Measurements from ENCODE around the gene ESCO1.

ESCO1 gene

DNA sequence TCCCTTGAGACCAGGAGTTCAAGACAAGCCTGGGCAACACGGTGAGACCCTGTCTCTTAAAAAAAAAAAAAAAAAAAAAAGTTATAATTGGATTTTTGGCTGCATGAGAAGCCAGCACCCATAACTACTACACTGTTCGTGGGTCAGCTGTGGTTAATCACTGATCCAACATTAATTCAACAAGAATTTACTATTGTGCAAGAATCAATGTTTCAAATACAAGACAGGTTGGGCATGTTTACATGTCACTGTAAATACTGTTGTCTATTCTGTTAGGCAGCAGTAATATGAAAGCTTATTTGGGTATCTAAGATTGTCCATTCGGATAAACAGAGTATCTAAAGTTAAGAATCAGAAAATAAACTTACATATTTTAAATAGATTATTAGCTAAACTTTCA is 62.3 kb downstream of the ESCO1 start:
- H3K27ac Mint-ChIP-seq, result no peak overlapping the region
- H3K36me3 Mint-ChIP-seq (ENCODE audit: low read depth), result peaks cover 66% of the 10 kb centered on the region
- no peak for DNase-seq
- H3K9me3 Mint-ChIP-seq, result no peaks in the 10 kb centered on the region
- H3K4me1 Mint-ChIP-seq (ENCODE audit: low read depth), result no peaks in the 10 kb centered on the region
- no peak overlapping the region for H3K4me3 Mint-ChIP-seq
- no peaks in the 10 kb centered on the region for H3K27me3 Mint-ChIP-seq

DNA sequence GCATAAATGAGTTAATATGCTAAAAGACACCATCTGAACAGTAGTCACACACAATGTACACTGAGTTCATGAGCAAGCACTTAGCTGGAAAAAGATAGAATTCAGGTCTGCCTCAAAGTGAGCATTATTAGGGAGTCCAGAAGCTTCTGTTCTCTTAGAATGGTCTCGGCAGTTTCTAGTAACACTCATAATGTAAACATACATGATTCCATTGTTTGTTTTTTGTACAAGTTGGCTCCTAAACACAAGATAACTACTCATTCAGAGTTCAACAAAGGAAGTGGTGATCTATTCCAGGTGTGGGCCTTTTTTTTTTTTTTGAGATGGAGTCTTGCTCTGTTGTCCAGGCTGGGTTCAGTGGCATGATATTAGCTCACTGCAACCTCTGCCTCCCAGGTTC is 66.2 kb downstream of the ESCO1 start:
- Mint-ChIP-seq H3K4me1 (ENCODE audit: low read depth) (no peaks in the 10 kb centered on the region), H3K4me3 (no peak overlapping the region), H3K27ac (no peak overlapping the region), H3K27me3 (no peaks in the 10 kb centered on the region), H3K9me3 (no peaks in the 10 kb centered on the region), H3K36me3 (ENCODE audit: low read depth) (peaks cover 78% of the 10 kb centered on the region)
- DNase-seq, result no peak

DNA sequence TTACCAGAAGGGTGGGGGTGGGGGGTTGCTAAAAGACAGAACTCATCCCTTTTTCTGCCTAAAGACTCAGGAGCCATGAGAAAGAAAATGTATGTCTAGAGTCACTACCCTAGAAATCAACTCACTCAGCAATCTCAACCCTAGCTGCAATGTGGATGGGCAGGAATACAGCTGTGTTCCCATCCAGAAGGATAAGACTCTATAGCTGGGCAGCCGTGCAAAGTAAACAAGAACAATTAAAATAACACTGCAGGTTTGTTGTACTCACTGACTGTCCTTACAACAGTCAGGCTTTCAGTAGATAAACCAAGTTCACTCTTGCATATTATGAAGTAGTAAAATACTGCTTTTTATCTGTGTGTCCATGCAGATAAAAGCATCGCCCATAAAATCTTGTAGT is 74.0 kb downstream of the ESCO1 start:
- no peaks in the 10 kb centered on the region for H3K4me1 Mint-ChIP-seq (ENCODE audit: low read depth)
- no peak overlapping the region for H3K27ac Mint-ChIP-seq
- H3K9me3 Mint-ChIP-seq, result no peaks in the 10 kb centered on the region
- no peaks in the 10 kb centered on the region for H3K27me3 Mint-ChIP-seq
- H3K36me3 Mint-ChIP-seq (ENCODE audit: low read depth), result peaks cover 82% of the 10 kb centered on the region
- DNase-seq, result no peak
- H3K4me3 Mint-ChIP-seq, result no peak overlapping the region

DNA sequence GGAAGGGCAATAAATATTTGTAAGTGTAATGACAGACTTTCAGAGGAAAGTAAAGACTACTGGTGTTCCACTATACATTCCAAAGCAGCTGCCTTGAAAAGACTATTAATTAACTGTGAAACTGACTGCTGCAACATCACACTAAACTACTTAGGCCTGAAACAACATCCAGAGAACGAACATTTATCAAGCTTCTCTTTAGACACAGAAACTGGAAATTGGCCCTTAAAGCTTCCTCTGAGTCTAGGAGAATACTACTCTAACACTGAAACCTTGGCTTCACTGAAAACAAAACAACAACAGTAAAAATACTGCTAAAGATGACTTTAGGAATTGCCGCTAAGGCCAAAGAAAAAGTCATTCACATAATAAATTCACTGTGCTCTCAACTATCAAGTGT is 74.6 kb downstream of the ESCO1 start:
- Mint-ChIP-seq H3K36me3 (ENCODE audit: low read depth) (peaks cover 80% of the 10 kb centered on the region), H3K27ac (no peak overlapping the region), H3K9me3 (no peaks in the 10 kb centered on the region), H3K4me3 (no peak overlapping the region), H3K4me1 (ENCODE audit: low read depth) (no peaks in the 10 kb centered on the region), H3K27me3 (no peaks in the 10 kb centered on the region)
- DNase-seq, result no peak

DNA sequence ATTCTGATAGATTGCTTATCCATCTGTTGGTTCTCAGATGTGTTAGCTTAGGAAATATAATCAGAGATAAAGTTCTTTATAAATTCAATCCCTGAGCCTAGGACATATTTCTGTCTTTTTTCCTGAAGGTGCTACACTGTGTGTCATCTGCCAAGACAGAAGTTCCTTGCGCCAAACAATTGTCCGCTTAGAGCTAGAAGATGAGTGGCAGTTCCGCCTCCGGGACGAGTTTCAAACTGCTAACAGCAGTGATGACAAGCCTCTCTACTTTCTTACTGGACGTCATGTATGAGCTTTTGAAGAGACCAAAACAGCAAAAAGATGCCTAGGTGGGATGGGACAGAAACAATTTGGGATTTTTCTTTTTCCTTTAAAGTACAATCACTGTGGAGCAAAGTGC is 78.0 kb downstream of the ESCO1 start:
- no peaks in the 10 kb centered on the region for H3K9me3 Mint-ChIP-seq
- no peak for DNase-seq
- H3K4me3 Mint-ChIP-seq, result no peak overlapping the region
- H3K27me3 Mint-ChIP-seq, result no peaks in the 10 kb centered on the region
- no peaks in the 10 kb centered on the region for H3K4me1 Mint-ChIP-seq (ENCODE audit: low read depth)
- H3K27ac Mint-ChIP-seq, result no peak overlapping the region
- peaks cover 85% of the 10 kb centered on the region for H3K36me3 Mint-ChIP-seq (ENCODE audit: low read depth)

DNA sequence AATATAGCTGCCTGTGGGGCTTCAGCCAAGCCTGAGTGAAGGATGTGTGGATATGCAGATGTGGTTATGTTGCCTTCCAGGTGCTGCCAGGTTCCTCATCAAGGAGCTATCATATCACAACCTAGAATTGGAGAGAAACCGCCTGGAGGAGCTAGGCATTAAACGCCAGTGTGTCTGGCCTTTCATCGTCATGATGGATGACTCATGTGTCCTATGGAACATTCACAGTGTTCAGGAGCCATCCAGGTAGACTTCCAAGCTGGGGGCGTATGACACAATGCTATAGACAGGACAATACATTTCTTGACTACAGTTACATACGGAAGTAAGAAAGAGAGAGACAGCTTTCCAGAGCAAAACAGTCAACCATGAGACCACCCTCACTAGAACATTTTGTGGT is 86.8 kb downstream of the ESCO1 start:
- Mint-ChIP-seq H3K4me3 (no peak overlapping the region), H3K27ac (no peak overlapping the region), H3K27me3 (no peaks in the 10 kb centered on the region)

DNA sequence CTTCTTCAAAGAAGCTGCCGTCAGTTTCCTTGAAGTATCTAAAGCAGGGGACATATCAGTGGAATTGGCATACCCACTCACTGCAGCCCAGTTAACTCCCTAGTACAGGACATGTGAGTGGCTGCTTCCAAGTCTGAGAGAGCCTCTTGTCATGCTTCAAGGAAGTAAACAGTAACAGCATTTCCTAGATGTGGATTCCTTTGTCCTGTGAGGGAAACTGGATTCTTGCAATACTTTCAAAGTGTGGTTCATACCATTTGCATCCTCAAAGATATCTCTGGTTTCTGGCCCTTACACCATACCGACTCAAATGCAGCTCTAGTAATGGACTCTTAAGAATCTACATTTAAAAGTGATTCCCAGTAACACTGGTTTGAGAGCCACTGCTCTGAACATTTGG is 87.2 kb downstream of the ESCO1 start:
- Mint-ChIP-seq H3K4me1 (ENCODE audit: low read depth) (no peaks in the 10 kb centered on the region), H3K36me3 (ENCODE audit: low read depth) (peaks cover 47% of the 10 kb centered on the region), H3K27me3 (no peaks in the 10 kb centered on the region), H3K27ac (no peak overlapping the region), H3K9me3 (peaks cover 6% of the 10 kb centered on the region), H3K4me3 (no peak overlapping the region)
- no peak for DNase-seq

More for the DNA sequence above, 86.8 kb downstream of the ESCO1 start:
- H3K9me3 Mint-ChIP-seq, result peaks cover 6% of the 10 kb centered on the region
- H3K4me1 Mint-ChIP-seq (ENCODE audit: low read depth), result no peaks in the 10 kb centered on the region
- H3K36me3 Mint-ChIP-seq (ENCODE audit: low read depth), result peaks cover 50% of the 10 kb centered on the region
- no peak for DNase-seq

DNA sequence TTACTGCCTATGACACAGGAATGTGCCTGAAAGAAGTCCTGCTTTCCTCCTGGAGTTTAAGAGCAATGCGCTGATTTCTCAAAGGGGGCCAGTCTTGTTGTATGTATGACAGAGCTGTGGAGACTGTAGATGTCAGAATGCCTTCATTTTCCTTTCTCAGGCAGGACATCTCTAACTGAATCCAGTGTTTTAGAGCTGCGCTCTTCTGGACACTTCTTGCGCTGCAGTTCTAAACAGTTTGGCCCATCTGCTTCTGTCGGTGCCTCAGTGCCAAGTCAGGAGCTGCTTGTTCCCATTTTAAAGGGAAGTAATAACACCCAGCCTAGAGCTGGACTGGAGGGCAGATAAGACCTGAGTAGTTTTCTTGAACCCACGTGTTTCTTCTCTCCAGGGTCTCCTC is 91.4 kb downstream of the ESCO1 start:
- H3K4me1 Mint-ChIP-seq (ENCODE audit: low read depth), result no peaks in the 10 kb centered on the region
- DNase-seq, result no peak
- H3K27me3 Mint-ChIP-seq, result no peaks in the 10 kb centered on the region
- peaks cover 6% of the 10 kb centered on the region for H3K9me3 Mint-ChIP-seq
- no peak overlapping the region for H3K27ac Mint-ChIP-seq
- no peak overlapping the region for H3K4me3 Mint-ChIP-seq
- peaks cover 16% of the 10 kb centered on the region for H3K36me3 Mint-ChIP-seq (ENCODE audit: low read depth)

DNA sequence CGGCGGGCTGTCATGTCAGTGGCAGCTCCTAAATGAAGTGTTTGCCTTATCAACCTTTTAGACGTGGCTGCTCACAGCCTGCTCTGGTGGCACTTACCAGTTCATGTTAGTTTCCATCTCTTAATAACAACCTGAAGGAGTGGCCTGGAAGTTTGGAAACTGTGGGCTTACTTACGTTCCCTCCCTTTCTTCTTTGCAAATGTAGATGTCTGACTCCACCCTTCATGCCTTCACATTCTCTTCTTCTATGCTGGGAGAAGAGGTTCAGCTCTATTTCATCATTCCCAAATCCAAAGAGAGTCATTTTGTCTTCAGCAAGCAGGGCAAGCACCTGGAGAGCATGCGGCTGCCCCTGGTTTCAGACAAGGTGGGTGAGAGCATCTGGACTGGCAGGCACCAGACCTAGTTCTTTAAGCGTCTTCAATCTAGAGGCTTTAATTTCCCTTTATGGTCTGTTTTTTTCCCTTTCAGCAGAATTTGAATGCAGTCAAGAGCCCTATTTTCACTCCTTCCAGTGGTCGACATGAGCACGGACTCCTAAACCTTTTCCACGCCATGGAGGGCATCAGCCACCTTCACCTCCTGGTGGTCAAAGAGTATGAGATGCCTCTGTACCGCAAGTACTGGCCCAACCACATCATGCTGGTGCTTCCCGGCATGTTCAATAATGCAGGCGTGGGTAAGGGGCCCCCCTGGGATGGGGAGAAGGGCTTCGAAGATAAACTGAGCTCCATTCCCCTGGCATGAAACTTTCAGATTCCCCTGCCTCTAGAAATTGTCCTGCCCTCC is 92.4 kb downstream of the ESCO1 start:
- peaks cover 6% of the 10 kb centered on the region for H3K9me3 Mint-ChIP-seq
- H3K27me3 Mint-ChIP-seq, result no peaks in the 10 kb centered on the region
- no peak overlapping the region for H3K27ac Mint-ChIP-seq
- H3K4me3 Mint-ChIP-seq, result no peak overlapping the region
- H3K36me3 Mint-ChIP-seq (ENCODE audit: low read depth), result peaks cover 8% of the 10 kb centered on the region
- H3K4me1 Mint-ChIP-seq (ENCODE audit: low read depth), result no peaks in the 10 kb centered on the region
- DNase-seq, result no peak

DNA sequence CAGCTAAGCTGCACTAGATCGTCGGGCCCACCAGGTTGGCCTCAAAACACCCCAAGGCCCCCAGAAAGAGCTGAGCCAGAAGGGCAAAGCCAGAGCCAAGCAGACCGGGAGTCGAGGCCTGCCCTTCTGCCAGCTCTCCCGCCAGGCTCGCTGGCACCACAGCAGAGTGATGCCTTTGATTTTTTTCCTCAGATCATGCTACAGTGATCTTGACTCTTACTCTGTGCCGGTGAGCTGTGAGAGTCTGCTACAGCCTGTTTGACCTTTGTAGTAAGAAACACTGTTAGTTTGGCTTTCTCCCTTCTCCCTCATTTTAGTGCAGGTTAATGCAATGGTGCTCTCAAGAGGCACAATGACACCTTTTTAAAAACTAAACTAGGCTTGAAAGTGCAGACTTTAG is 97.8 kb downstream of the ESCO1 start:
- no peak for DNase-seq
- Mint-ChIP-seq H3K27ac (no peak overlapping the region), H3K27me3 (no peaks in the 10 kb centered on the region), H3K4me1 (ENCODE audit: low read depth) (no peaks in the 10 kb centered on the region), H3K36me3 (ENCODE audit: low read depth) (no peaks in the 10 kb centered on the region), H3K9me3 (no peaks in the 10 kb centered on the region), H3K4me3 (no peak overlapping the region)

DNA sequence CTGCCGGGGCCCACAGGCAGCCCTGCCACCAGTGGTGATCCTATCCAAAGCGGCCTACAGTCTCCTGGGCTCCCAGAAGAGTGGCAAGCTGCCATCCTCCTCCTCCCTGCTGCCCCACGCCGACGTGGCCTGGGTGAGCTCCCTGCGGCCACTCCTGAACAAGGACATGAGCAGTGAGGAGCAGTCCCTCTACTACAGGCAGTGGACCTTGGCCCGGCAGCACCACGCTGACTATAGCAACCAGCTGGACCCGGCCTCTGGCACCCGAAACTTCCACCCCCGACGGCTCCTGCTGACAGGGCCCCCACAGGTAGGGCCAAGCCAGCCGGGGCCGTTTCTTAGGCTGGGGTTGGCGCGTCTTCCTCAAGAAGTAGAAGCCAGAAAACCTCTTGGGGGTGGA is 100.5 kb downstream of the ESCO1 start:
- H3K4me1 Mint-ChIP-seq (ENCODE audit: low read depth), result no peaks in the 10 kb centered on the region
- H3K9me3 Mint-ChIP-seq, result no peaks in the 10 kb centered on the region
- H3K27ac Mint-ChIP-seq, result no peak overlapping the region
- H3K27me3 Mint-ChIP-seq, result no peaks in the 10 kb centered on the region
- H3K36me3 Mint-ChIP-seq (ENCODE audit: low read depth), result no peaks in the 10 kb centered on the region
- DNase-seq, result no peak
- H3K4me3 Mint-ChIP-seq, result no peak overlapping the region

DNA sequence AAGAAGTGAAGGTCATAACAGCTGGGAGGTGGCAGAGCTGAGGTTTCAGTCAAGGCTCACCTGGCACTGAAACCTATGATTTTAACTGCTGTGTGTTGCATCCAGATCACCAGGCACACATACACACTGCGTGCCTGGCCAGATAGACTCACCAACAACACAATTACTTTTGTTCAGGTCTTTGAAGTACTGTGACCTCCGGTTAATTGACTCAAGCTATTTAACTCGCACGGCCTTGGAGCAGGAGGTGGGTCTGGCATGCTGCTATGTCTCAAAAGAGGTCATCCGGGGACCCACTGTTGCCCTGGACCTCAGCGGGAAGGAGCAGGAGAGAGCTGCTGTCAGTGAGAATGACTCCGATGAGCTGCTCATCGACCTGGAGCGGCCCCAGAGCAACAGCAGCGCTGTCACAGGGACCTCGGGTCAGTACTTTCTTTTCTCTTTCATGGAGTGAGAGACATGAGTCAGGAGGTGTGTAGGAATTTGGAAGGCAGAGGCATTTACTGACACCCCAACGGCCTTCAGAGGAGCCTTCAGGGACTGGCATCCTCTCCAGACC is 104.1 kb downstream of the ESCO1 start:
- Mint-ChIP-seq H3K4me3 (no peak overlapping the region), H3K27ac (no peak overlapping the region), H3K9me3 (no peaks in the 10 kb centered on the region), H3K36me3 (ENCODE audit: low read depth) (no peaks in the 10 kb centered on the region), H3K4me1 (ENCODE audit: low read depth) (no peaks in the 10 kb centered on the region), H3K27me3 (no peaks in the 10 kb centered on the region)
- no peak for DNase-seq

DNA sequence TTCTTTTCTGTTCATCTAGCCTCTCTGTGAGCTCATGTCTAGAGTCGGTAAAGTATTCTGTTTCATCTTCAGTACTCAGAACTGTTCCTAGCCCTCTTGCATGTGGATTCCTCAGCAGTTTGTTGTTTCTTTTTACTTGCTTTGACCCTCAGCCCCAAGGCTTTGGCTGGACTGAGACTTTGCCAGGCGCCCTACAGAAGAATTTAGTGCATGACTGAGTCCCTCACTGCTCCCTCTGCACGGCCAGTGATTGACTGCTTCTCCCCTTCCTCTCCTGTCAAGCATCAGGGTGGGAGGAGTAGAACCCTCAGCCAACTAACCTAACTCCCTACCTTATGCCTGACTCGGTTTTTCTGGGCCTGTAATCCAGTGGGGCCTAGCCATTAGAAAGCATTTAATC is 109.8 kb downstream of the ESCO1 start:
- no peaks in the 10 kb centered on the region for H3K4me1 Mint-ChIP-seq (ENCODE audit: low read depth)
- H3K9me3 Mint-ChIP-seq, result no peaks in the 10 kb centered on the region
- DNase-seq, result no peak
- H3K4me3 Mint-ChIP-seq, result no peak overlapping the region
- H3K36me3 Mint-ChIP-seq (ENCODE audit: low read depth), result no peaks in the 10 kb centered on the region
- H3K27ac Mint-ChIP-seq, result no peak overlapping the region
- H3K27me3 Mint-ChIP-seq, result peaks cover 3% of the 10 kb centered on the region

DNA sequence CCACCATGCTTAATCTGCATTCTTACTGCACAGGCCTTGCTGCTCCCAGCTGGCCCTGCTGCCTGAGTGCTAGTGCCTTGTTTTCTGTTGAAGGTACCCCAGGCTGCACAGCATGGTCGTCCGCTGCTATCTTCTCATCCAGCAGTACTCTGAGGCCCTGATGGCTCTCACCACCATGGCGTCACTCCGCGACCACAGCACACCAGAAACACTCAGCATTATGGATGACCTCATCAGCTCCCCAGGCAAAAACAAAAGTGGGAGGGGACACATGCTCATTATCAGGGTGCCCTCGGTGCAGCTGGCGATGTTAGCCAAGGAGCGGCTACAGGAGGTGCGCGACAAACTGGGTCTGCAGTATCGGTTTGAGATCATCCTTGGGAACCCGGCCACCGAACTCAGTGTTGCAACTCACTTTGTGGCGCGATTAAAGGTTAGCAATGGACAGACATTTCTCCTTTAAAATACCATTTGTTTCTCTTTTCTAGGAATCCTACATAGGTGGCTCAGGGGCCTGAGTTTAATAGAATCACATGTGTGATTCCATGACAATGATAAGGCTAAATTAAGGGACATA is 110.5 kb downstream of the ESCO1 start:
- H3K4me3 Mint-ChIP-seq, result no peak overlapping the region
- peaks cover 3% of the 10 kb centered on the region for H3K27me3 Mint-ChIP-seq
- no peaks in the 10 kb centered on the region for H3K9me3 Mint-ChIP-seq
- no peak for DNase-seq
- no peaks in the 10 kb centered on the region for H3K4me1 Mint-ChIP-seq (ENCODE audit: low read depth)
- H3K36me3 Mint-ChIP-seq (ENCODE audit: low read depth), result no peaks in the 10 kb centered on the region
- H3K27ac Mint-ChIP-seq, result no peak overlapping the region

DNA sequence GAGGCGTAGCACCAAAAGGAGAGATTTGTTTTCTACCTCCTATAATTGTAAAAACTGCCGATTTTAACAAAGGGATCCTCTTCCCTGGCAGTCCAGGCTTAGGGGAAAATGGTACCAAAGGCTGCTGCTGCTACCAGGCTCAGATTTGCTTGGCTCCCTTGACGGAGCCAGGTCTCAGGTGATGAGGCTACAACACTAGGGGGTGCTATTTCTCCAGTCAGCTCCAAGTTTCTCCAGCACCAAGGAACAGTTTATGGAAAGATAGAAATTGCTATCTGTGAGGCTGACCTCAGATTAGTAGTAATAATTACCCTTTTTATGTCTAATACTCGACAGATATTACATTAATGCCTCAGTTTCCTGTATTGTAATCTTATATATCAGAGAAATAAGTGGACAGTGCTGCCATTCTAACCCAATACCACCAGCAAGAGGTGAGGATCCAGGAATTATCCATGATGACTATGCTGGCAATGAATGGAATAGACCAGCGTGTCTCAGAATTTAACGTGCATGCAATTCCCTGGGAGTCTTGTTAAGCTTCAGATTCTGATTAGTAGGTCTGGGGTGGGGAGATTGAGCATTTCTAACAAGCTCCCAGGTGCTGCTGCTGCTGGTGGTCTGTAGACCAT is 111.3 kb downstream of the ESCO1 start:
- H3K4me3 Mint-ChIP-seq, result no peak overlapping the region
- no peaks in the 10 kb centered on the region for H3K4me1 Mint-ChIP-seq (ENCODE audit: low read depth)
- no peaks in the 10 kb centered on the region for H3K9me3 Mint-ChIP-seq
- no peak for DNase-seq
- H3K27ac Mint-ChIP-seq, result no peak overlapping the region
- H3K36me3 Mint-ChIP-seq (ENCODE audit: low read depth), result no peaks in the 10 kb centered on the region
- peaks cover 3% of the 10 kb centered on the region for H3K27me3 Mint-ChIP-seq
